ENCODE results near the gene TNXB.
A peak's percentile ranks its signal among the peaks of the same experiment; 100 is the strongest.

Gene TNXB

GRCh38 chr6:32088487-32089049 is 20.6 kb downstream of the TNXB start:
- Histone ChIP-seq H4K8ac (ENCODE audit: low read length) (peak overlapping the region; percentile 1), H3K23ac (ENCODE audit: low read length in 2 of 2) (no peak overlapping the region), H3K4ac (ENCODE audit: low read depth in 1 of 2, low read length in 2 of 2) (no peak overlapping the region)

GRCh38 chr6:32087574-32088486 is 21.3 kb downstream of the TNXB start:
- Histone ChIP-seq H2BK12ac (ENCODE audit: low read length in 2 of 2) (peak overlapping the region in 1 of 2 experiments; percentile 91), H3K27me3 (ENCODE audit: control insufficient read depth in 1 of 2, insufficient read depth in 1 of 2, low read length in 2 of 2) (peaks cover 0 to 84% of the 10 kb centered on the region in 2 experiments), H3K4ac (ENCODE audit: low read depth in 1 of 2, low read length in 2 of 2) (peak overlapping the region in 1 of 2 experiments; percentile 77), H3K27ac (ENCODE audit: low read length, poor library complexity, severe bottlenecking) (no peak overlapping the region), H4K91ac (ENCODE audit: low read length) (peak overlapping the region; percentile 80), H2BK15ac (ENCODE audit: low read depth, poor library complexity, severe bottlenecking) (peak overlapping the region; percentile 78), H3K36me3 (ENCODE audit: control insufficient read depth in 1 of 2, insufficient read depth in 2 of 2, low read depth in 1 of 2, low read length in 2 of 2) (peaks cover 0 to 81% of the 10 kb centered on the region in 2 experiments), H3K4me1 (ENCODE audit: control insufficient read depth, insufficient read depth, low read depth, low read length) (peaks cover 21% of the 10 kb centered on the region), H3K14ac (ENCODE audit: low read length in 2 of 2) (peak overlapping the region in 1 of 2 experiments; percentile 64), H4K8ac (ENCODE audit: low read length) (no peak overlapping the region), H3K4me3 (ENCODE audit: insufficient read depth in 1 of 2, low read depth in 1 of 2, low read length in 2 of 2) (no peak overlapping the region), H3K18ac (ENCODE audit: low read depth in 1 of 2, low read length in 2 of 2) (peak overlapping the region; percentile 69 to 73), H2BK5ac (ENCODE audit: low read depth, low read length, poor library complexity, severe bottlenecking) (no peak overlapping the region), H2BK120ac (ENCODE audit: low read depth, low read length) (peak overlapping the region; percentile 97), H3K23ac (ENCODE audit: low read length in 2 of 2) (peak overlapping the region in 1 of 2 experiments; percentile 54), H3K79me1 (replicated peaks; ENCODE audit: low read length, poor library complexity, severe bottlenecking) (no peaks in the 10 kb centered on the region), H3K4me2 (ENCODE audit: low read length, poor library complexity, severe bottlenecking) (no peak overlapping the region), H3K9me3 (ENCODE audit: control insufficient read depth, low read length) (no peaks in the 10 kb centered on the region), H2AK5ac (ENCODE audit: low read length, severe bottlenecking) (no peak overlapping the region), H2AFZ (ENCODE audit: low read depth, low read length) (peak overlapping the region; percentile 36), H3K9ac (ENCODE audit: low read length) (no peak overlapping the region)
- DNase-seq: peak; percentile 84
- 12% methylated on average over 24 of the region's 50 CpGs for WGBS

More at GRCh38 chr6:32088487-32089049, 20.6 kb downstream of the TNXB start:
- Histone ChIP-seq H3K79me1 (replicated peaks; ENCODE audit: low read length, poor library complexity, severe bottlenecking) (no peaks in the 10 kb centered on the region), H3K4me1 (ENCODE audit: control insufficient read depth, insufficient read depth, low read depth, low read length) (peaks cover 18% of the 10 kb centered on the region), H4K91ac (ENCODE audit: low read length) (peak overlapping the region; percentile 57), H3K4me2 (ENCODE audit: low read length, poor library complexity, severe bottlenecking) (no peak overlapping the region), H3K14ac (ENCODE audit: low read length in 2 of 2) (peak overlapping the region in 1 of 2 experiments; percentile 9), H3K18ac (ENCODE audit: low read depth in 1 of 2, low read length in 2 of 2) (peak overlapping the region in 1 of 2 experiments; percentile 4), H2BK12ac (ENCODE audit: low read length in 2 of 2) (peak overlapping the region in 1 of 2 experiments; percentile 57), H3K27ac (ENCODE audit: low read length, poor library complexity, severe bottlenecking) (no peak overlapping the region), H2BK5ac (ENCODE audit: low read depth, low read length, poor library complexity, severe bottlenecking) (no peak overlapping the region), H2BK15ac (ENCODE audit: low read depth, poor library complexity, severe bottlenecking) (peak overlapping the region; percentile 78), H2AFZ (ENCODE audit: low read depth, low read length) (no peak overlapping the region), H2AK5ac (ENCODE audit: low read length, severe bottlenecking) (no peak overlapping the region), H3K4me3 (ENCODE audit: insufficient read depth in 1 of 2, low read depth in 1 of 2, low read length in 2 of 2) (no peak overlapping the region), H3K9me3 (ENCODE audit: control insufficient read depth, low read length) (no peaks in the 10 kb centered on the region), H2BK120ac (ENCODE audit: low read depth, low read length) (no peak overlapping the region), H3K36me3 (ENCODE audit: control insufficient read depth in 1 of 2, insufficient read depth in 2 of 2, low read depth in 1 of 2, low read length in 2 of 2) (peaks cover 0 to 84% of the 10 kb centered on the region in 2 experiments), H3K27me3 (ENCODE audit: control insufficient read depth in 1 of 2, insufficient read depth in 1 of 2, low read length in 2 of 2) (peaks cover 0 to 80% of the 10 kb centered on the region in 2 experiments), H3K9ac (ENCODE audit: low read length) (no peak overlapping the region)
- DNase-seq: no peak
- WGBS: 93% methylated on average over 14 of the region's 14 CpGs

GRCh38 chr6:32086661-32087573 is 22.2 kb downstream of the TNXB start:
- WGBS: 24% methylated on average over 38 of the region's 45 CpGs
- peak overlapping the region; percentile 66 to 81 for H3K4ac ChIP-seq (ENCODE audit: low read depth in 1 of 2, low read length in 2 of 2)

More at GRCh38 chr6:32086661-32087573, 22.2 kb downstream of the TNXB start:
- Histone ChIP-seq H3K4me1 (ENCODE audit: control insufficient read depth, insufficient read depth, low read depth, low read length) (peaks cover 25% of the 10 kb centered on the region), H3K4me3 (ENCODE audit: insufficient read depth in 1 of 2, low read depth in 1 of 2, low read length in 2 of 2) (peak overlapping the region in 1 of 2 experiments; percentile 0), H3K27me3 (ENCODE audit: control insufficient read depth in 1 of 2, insufficient read depth in 1 of 2, low read length in 2 of 2) (peaks cover 0 to 81% of the 10 kb centered on the region in 2 experiments), H3K36me3 (ENCODE audit: control insufficient read depth in 1 of 2, insufficient read depth in 2 of 2, low read depth in 1 of 2, low read length in 2 of 2) (peaks cover 0 to 78% of the 10 kb centered on the region in 2 experiments), H4K8ac (ENCODE audit: low read length) (peak overlapping the region; percentile 32), H3K23ac (ENCODE audit: low read length in 2 of 2) (peak overlapping the region in 1 of 2 experiments; percentile 41), H3K9me3 (ENCODE audit: control insufficient read depth, low read length) (no peaks in the 10 kb centered on the region), H3K14ac (ENCODE audit: low read length in 2 of 2) (peak overlapping the region in 1 of 2 experiments; percentile 45), H2BK12ac (ENCODE audit: low read length in 2 of 2) (peak overlapping the region; percentile 59 to 96), H3K18ac (ENCODE audit: low read depth in 1 of 2, low read length in 2 of 2) (peak overlapping the region; percentile 69 to 73), H2AFZ (ENCODE audit: low read depth, low read length) (peak overlapping the region; percentile 36), H3K4me2 (ENCODE audit: low read length, poor library complexity, severe bottlenecking) (peak overlapping the region; percentile 14), H3K9ac (ENCODE audit: low read length) (no peak overlapping the region), H3K79me1 (replicated peaks; ENCODE audit: low read length, poor library complexity, severe bottlenecking) (no peaks in the 10 kb centered on the region), H2AK5ac (ENCODE audit: low read length, severe bottlenecking) (no peak overlapping the region), H2BK5ac (ENCODE audit: low read depth, low read length, poor library complexity, severe bottlenecking) (no peak overlapping the region), H4K91ac (ENCODE audit: low read length) (peak overlapping the region; percentile 73), H2BK15ac (ENCODE audit: low read depth, poor library complexity, severe bottlenecking) (no peak overlapping the region), H2BK120ac (ENCODE audit: low read depth, low read length) (peak overlapping the region; percentile 97), H3K27ac (ENCODE audit: low read length, poor library complexity, severe bottlenecking) (no peak overlapping the region)
- peak; percentile 93 for DNase-seq

All from mesenchymal stem cell (in vitro differentiated cells and primary cell).